Small intestine (tissue), 7 donors: ENCODE measurements around the gene RBBP7. TPM values are rescaled to one million over a fixed set of nuclear protein-coding genes. Genes with fewer than 3 reads are reported as not detected.

Experiments
- DNase-seq, 2 donors: peaks; one replicate each; pipeline versions ENCODE4 v3.0.0 to v3.0.0-alpha.2; 2013
- FAIRE-seq: peaks from 2 replicates; lab custom pipeline; 2012; peaks lifted over from hg19 to GRCh38; lab: Jason Lieb, UNC
- H3K27ac ChIP-seq, 3 donors: one replicate each; pipeline ENCODE4 v1.5.1; 2013; ENCODE audit warnings: low read length in 2 of 3, mild to moderate bottlenecking in 2 of 3, control low read depth in 1 of 3, inconsistent platforms in 1 of 3, low read depth in 1 of 3, moderate library complexity in 1 of 3
- H3K27me3 ChIP-seq, 3 donors: one replicate each; pipeline ENCODE4 v1.6.1; 2013; ENCODE audit warnings: low read length in 3 of 3, inconsistent platforms in 1 of 3; ENCODE audit not compliant: control insufficient read depth in 3 of 3, insufficient read depth in 3 of 3
- H3K36me3 ChIP-seq, 3 donors: one replicate each; pipeline ENCODE4 v1.6.1; 2013; ENCODE audit warnings: low read length in 3 of 3, inconsistent platforms in 1 of 3, low read depth in 1 of 3, mild to moderate bottlenecking in 1 of 3, moderate library complexity in 1 of 3; ENCODE audit not compliant: control insufficient read depth in 3 of 3, insufficient read depth in 2 of 3
- H3K4me1 ChIP-seq, 3 donors: one replicate each; pipeline ENCODE4 v1.6.1; 2013; ENCODE audit warnings: low read length in 2 of 3, inconsistent platforms in 1 of 3, low read depth in 1 of 3, mild to moderate bottlenecking in 1 of 3, moderate library complexity in 1 of 3; ENCODE audit not compliant: control insufficient read depth in 3 of 3, insufficient read depth in 2 of 3
- H3K4me3 ChIP-seq, 3 donors: one replicate each; pipeline ENCODE4 v1.5.1; 2013; ENCODE audit warnings: low read length in 3 of 3, control low read depth in 1 of 3, inconsistent platforms in 1 of 3, low read depth in 1 of 3, mild to moderate bottlenecking in 1 of 3, moderate library complexity in 1 of 3
- H3K9me3 ChIP-seq, 2 donors: one replicate each; pipeline ENCODE4 v1.6.1; 2013; ENCODE audit warnings: low read depth in 1 of 2, low read length in 1 of 2; ENCODE audit not compliant: control insufficient read depth in 2 of 2, insufficient read depth in 1 of 2
- WGBS, 3 donors: extraction: QIAGEN DNeasy Blood & Tissue Kit; methylation state at CpG; one replicate each; pipeline ENCODE4 v1.1.7; 2013; 5-methylcytosine and 5-hydroxymethylcytosine counted together
- polyA plus RNA-seq, 4 donors: library from polyadenylated mRNA; stranded (reverse) in 3 of 4; unstranded in 1 of 4; fragments of 200-250 nt in 3 of 4; fragments of 120-200 nt in 1 of 4; gene quantifications; one replicate each; pipeline versions ENCODE4 v1.2.1 to v1.2.3, GENCODE V29; 2013
- donor health status: healthy with polysubstance abuse.
- donor health status: control.
- donor health status: control.
- donor health status: Bipolar disorder and iron deficiency.
- donor health status: healthy.

The RBBP7 gene
- polyA plus RNA-seq, 4 donors, result 50.5 to 126 (median 89.5) TPM

GRCh38 chrX:16807548-16807947, 62.6 kb downstream of the RBBP7 start:
- H3K4me3 ChIP-seq, result no peak overlapping the region
- no peaks in the 10 kb centered on the region for H3K27me3 ChIP-seq
- no peaks in the 10 kb centered on the region for H3K9me3 ChIP-seq
- DNase-seq (peak; percentile 22 to 61), FAIRE-seq (no peak)
- H3K27ac ChIP-seq, result peak overlapping the region; percentile 54 to 60 (median 56)
- peaks cover 0 to 7% (median 0%) of the 10 kb centered on the region in 3 donors for H3K4me1 ChIP-seq
- peaks cover 0 to 11% (median 0%) of the 10 kb centered on the region in 3 donors for H3K36me3 ChIP-seq

- H3K4me3 ChIP-seq, result no peak overlapping the region
- no peak for DNase-seq
- no peak for FAIRE-seq
Observed at GRCh38 chrX:16804923-16805464, 65.2 kb downstream of the RBBP7 start.

GRCh38 chrX:16797841-16798240, 72.3 kb downstream of the RBBP7 start:
- H3K9me3 ChIP-seq, result no peaks in the 10 kb centered on the region
- 79 to 88% (median 86%) methylated on average over 4 of the region's 4 CpGs for WGBS, 3 donors
- peaks cover 0 to 15% (median 0%) of the 10 kb centered on the region in 3 donors for H3K36me3 ChIP-seq
- FAIRE-seq, result no peak
- DNase-seq, result no peak
- H3K27ac ChIP-seq, result no peak overlapping the region
- H3K27me3 ChIP-seq, result no peaks in the 10 kb centered on the region
- no peak overlapping the region for H3K4me3 ChIP-seq
- peaks cover 0 to 2% (median 0%) of the 10 kb centered on the region in 3 donors for H3K4me1 ChIP-seq

More at GRCh38 chrX:16804923-16805464, 65.2 kb downstream of the RBBP7 start:
- Histone ChIP-seq H3K27ac (no peak overlapping the region), H3K9me3 (no peaks in the 10 kb centered on the region), H3K4me1 (peaks cover 0 to 7% (median 0%) of the 10 kb centered on the region in 3 donors), H3K36me3 (peaks cover 0 to 6% (median 0%) of the 10 kb centered on the region in 3 donors), H3K27me3 (no peaks in the 10 kb centered on the region)
- 81 to 95% (median 95%) methylated on average over 7 to 8 of the region's 8 CpGs for WGBS, 3 donors

DNA sequence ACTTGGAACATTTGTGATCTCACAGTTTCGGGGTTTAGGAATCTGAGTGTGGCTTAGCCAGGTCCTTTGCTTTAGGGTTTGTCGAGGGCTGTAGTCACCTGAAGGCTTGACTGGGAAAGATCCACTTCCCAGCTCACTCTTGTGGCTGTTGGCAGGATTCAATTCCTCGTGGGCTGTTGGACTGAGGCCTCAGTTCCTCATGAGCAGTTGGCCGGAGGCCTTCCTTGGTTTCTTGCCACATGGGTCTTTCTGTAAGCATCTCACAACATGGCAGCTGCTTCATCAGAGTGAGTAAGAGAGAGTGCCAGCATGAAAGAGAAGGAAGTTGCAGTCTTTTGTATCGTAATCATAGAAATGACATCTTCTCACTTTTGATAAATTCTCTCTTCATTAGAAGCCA, 72.8 kb downstream of the RBBP7 start:
- Histone ChIP-seq H3K36me3 (peaks cover 0 to 13% (median 0%) of the 10 kb centered on the region in 3 donors), H3K27me3 (no peaks in the 10 kb centered on the region), H3K4me3 (no peak overlapping the region), H3K4me1 (peaks cover 0 to 2% (median 0%) of the 10 kb centered on the region in 3 donors), H3K9me3 (no peaks in the 10 kb centered on the region), H3K27ac (no peak overlapping the region)
- DNase-seq (no peak), FAIRE-seq (no peak)
- WGBS, 3 donors, result 80 to 93% (median 89%) methylated on average over 5 of the region's 5 CpGs

GRCh38 chrX:16796298-16796697, 73.9 kb downstream of the RBBP7 start:
- DNase-seq, result peak in 1 of 2 donors; percentile 52
- peak overlapping the region in 2 of 3 donors; percentile 49 to 56 for H3K27ac ChIP-seq

More at GRCh38 chrX:16796298-16796697, 73.9 kb downstream of the RBBP7 start:
- Histone ChIP-seq H3K27me3 (no peaks in the 10 kb centered on the region), H3K4me3 (no peak overlapping the region), H3K36me3 (peaks cover 0 to 13% (median 0%) of the 10 kb centered on the region in 3 donors), H3K9me3 (no peaks in the 10 kb centered on the region), H3K4me1 (peaks cover 0 to 2% (median 0%) of the 10 kb centered on the region in 3 donors)
- FAIRE-seq, result no peak
- WGBS, 3 donors, result 32 to 74% (median 54%) methylated on average over 4 of the region's 4 CpGs

Other genes starting within 250 kb of the RBBP7 start
- 100 to 1,000 TPM in 1 of 4 donors, 10 to 100 TPM in 2, 1 to 10 TPM in 1; 1.8 to 295 (median 31.9) TPM for gene S100G, start 220.2 kb downstream of the RBBP7 start, polyA plus RNA-seq
- 10 to 100 TPM; 10.3 to 57.0 (median 29.9) TPM for gene CTPS2, start 157.7 kb downstream of the RBBP7 start, polyA plus RNA-seq
- 10 to 100 TPM; 17.6 to 38.4 (median 26.7) TPM for gene SYAP1, start 150.8 kb downstream of the RBBP7 start, polyA plus RNA-seq
- gene TXLNG, start 83.9 kb downstream of the RBBP7 start, polyA plus RNA-seq, result 10 to 100 TPM in 1 of 4 donors, 1 to 10 TPM in 3; 5.4 to 17.2 (median 9.2) TPM
- gene REPS2, start 76.3 kb upstream of the RBBP7 start, polyA plus RNA-seq, result 1 to 10 TPM; 1.3 to 8.3 (median 3.2) TPM